H4 (cell line): Measurements from ENCODE around the gene CFAP43. TPM values are rescaled to one million over a fixed set of nuclear protein-coding genes. Genes with fewer than 3 reads are reported as not detected.
"Not testable (repeated sequence)": the region's sequence is repeated elsewhere in the genome, so short reads cannot be mapped to it uniquely, and the experiment has no call there.

Experiments used
- DNase-seq: peaks from one replicate; pipeline ENCODE4 v3.0.0-alpha.2; 2015; ENCODE audit warnings: low spot score
- total RNA-seq: library from RNA; depleted of rRNA; stranded (reverse); fragments of >200 nt; shearing (Covaris generic); gene quantifications from 2 replicates; pipeline ENCODE4 v1.2.3, GENCODE V29; 2014

Gene CFAP43
- total RNA-seq, 1 experiment from 2014 or later = 0.27 TPM

GRCh38 chr10:104256335-104256961 lies 24.3 kb upstream of the CFAP43 start:
- no peak for DNase-seq

- DNase-seq = no peak
These were observed 23.3 kb upstream of the CFAP43 start for GRCh38 chr10:104255311-104255981.

GRCh38 chr10:104254493-104255310 lies 22.5 kb upstream of the CFAP43 start, which contains the start of gene GSTO1:
Gene GSTO1 (plus strand): TSS chr10:104254892. CDS start chr10:104254929, 37 bp downstream.
- peak; percentile 61 for DNase-seq

GRCh38 chr10:104253606-104254410 lies 21.6 kb upstream of the CFAP43 start:
- no peak for DNase-seq

GRCh38 chr10:104253106-104253505 lies 20.9 kb upstream of the CFAP43 start:
- DNase-seq = no peak

GRCh38 chr10:104252368-104252767 lies 20.2 kb upstream of the CFAP43 start:
- DNase-seq = no peak

- no peak for DNase-seq
These were observed 19.3 kb upstream of the CFAP43 start for GRCh38 chr10:104251443-104251842.

- DNase-seq = no peak
These were observed 18.2 kb upstream of the CFAP43 start for GRCh38 chr10:104250371-104250770.

- not testable (repeated sequence) for DNase-seq
These were observed 16.8 kb upstream of the CFAP43 start for GRCh38 chr10:104248931-104249330.

GRCh38 chr10:104247513-104248146 lies 15.5 kb upstream of the CFAP43 start:
- no peak for DNase-seq

GRCh38 chr10:104246976-104247375 lies 14.8 kb upstream of the CFAP43 start:
- no peak for DNase-seq

GRCh38 chr10:104245066-104245632 lies 13.0 kb upstream of the CFAP43 start:
- DNase-seq = no peak

- DNase-seq = no peak
These were observed 11.3 kb upstream of the CFAP43 start for GRCh38 chr10:104243512-104243911.

- not testable (repeated sequence) for DNase-seq
These were observed 10.8 kb upstream of the CFAP43 start for GRCh38 chr10:104243009-104243408.

GRCh38 chr10:104242545-104242944 lies 10.4 kb upstream of the CFAP43 start:
- no peak for DNase-seq

- DNase-seq = no peak
These were observed 7.9 kb upstream of the CFAP43 start for GRCh38 chr10:104240078-104240477.

- no peak for DNase-seq
These were observed 3.6 kb upstream of the CFAP43 start for GRCh38 chr10:104235801-104236200.

- no peak for DNase-seq
These were observed 2.8 kb upstream of the CFAP43 start for GRCh38 chr10:104234934-104235333.

GRCh38 chr10:104233817-104234216 lies 1.7 kb upstream of the CFAP43 start:
- DNase-seq = no peak

- no peak for DNase-seq
These were observed 494 bp upstream of the CFAP43 start for GRCh38 chr10:104232613-104233102.

- no peak for DNase-seq
These were observed 1.7 kb downstream of the CFAP43 start for GRCh38 chr10:104230490-104230889.
